SKM-1 treated with dmso at 0.1 percent for 144 hours (cell line): ENCODE measurements around the gene RAPGEF6.
A peak's percentile ranks its signal among the peaks of the same experiment; 100 is the strongest.
"Not testable (repeated sequence)": the region's sequence is repeated elsewhere in the genome, so short reads cannot be mapped to it uniquely, and the experiment has no call there.

Experiments used
- DNase-seq: peaks from one replicate; lab custom pipeline; 2025; ENCODE audit not compliant: unreplicated experiment; lab: John Stamatoyannopoulos, UW

The RAPGEF6 gene

GRCh38 chr5:131514316-131515283, 120.4 kb downstream of the RAPGEF6 start:
- peak; percentile 14 for DNase-seq

GRCh38 chr5:131513780-131514179, 121.2 kb downstream of the RAPGEF6 start:
- no peak for DNase-seq

- DNase-seq: no peak
Observed at GRCh38 chr5:131511934-131512333, 123.1 kb downstream of the RAPGEF6 start.

GRCh38 chr5:131509801-131510200, 125.2 kb downstream of the RAPGEF6 start:
- DNase-seq: no peak

GRCh38 chr5:131505237-131505908, 129.7 kb downstream of the RAPGEF6 start:
- DNase-seq: no peak

- peak; percentile 22 for DNase-seq
Observed at GRCh38 chr5:131496400-131496713, 138.7 kb downstream of the RAPGEF6 start.

GRCh38 chr5:131495536-131496399, 139.3 kb downstream of the RAPGEF6 start:
- DNase-seq: no peak

GRCh38 chr5:131491749-131492148, 143.3 kb downstream of the RAPGEF6 start:
- DNase-seq: no peak

- DNase-seq: no peak
Observed at GRCh38 chr5:131488463-131488862, 146.6 kb downstream of the RAPGEF6 start.

GRCh38 chr5:131487371-131487770, 147.7 kb downstream of the RAPGEF6 start:
- DNase-seq: not testable (repeated sequence)

GRCh38 chr5:131482617-131483016, 152.4 kb downstream of the RAPGEF6 start:
- DNase-seq: no peak

GRCh38 chr5:131481569-131481968, 153.5 kb downstream of the RAPGEF6 start:
- DNase-seq: no peak

- DNase-seq: no peak
Observed at GRCh38 chr5:131475541-131475941, 159.5 kb downstream of the RAPGEF6 start.

GRCh38 chr5:131473731-131474130, 161.3 kb downstream of the RAPGEF6 start:
- no peak for DNase-seq

GRCh38 chr5:131466171-131466766, 168.8 kb downstream of the RAPGEF6 start:
- DNase-seq: no peak

GRCh38 chr5:131463656-131464055, 171.4 kb downstream of the RAPGEF6 start:
- no peak for DNase-seq

GRCh38 chr5:131462454-131462853, 172.6 kb downstream of the RAPGEF6 start:
- DNase-seq: no peak

GRCh38 chr5:131461742-131462141, 173.3 kb downstream of the RAPGEF6 start:
- DNase-seq: no peak

- DNase-seq: no peak
Observed at GRCh38 chr5:131460867-131461572, 174.0 kb downstream of the RAPGEF6 start.

- no peak for DNase-seq
Observed at GRCh38 chr5:131460133-131460532, 174.9 kb downstream of the RAPGEF6 start.
